ENCODE measurements around the gene CSNK1A1. TPM values are rescaled to one million over a fixed set of nuclear protein-coding genes. Genes with fewer than 3 reads are reported as not detected.
A peak's percentile ranks its signal among the peaks of the same experiment; 100 is the strongest.

Gene CSNK1A1
- total RNA-seq = 221 TPM
- 63.9 TPM for polyA plus RNA-seq (ENCODE audit: insufficient read depth, low read depth, low replicate concordance)
- long read RNA-seq, donor 1, full-length matches to known transcripts = 26 of 42 reads
- long read RNA-seq, donor 1, partial matches to known transcripts = 16 of 42 reads
- long read RNA-seq, donor 1, other reads (novel, unspliced or antisense) = 0 of 42 reads
- long read RNA-seq, donor 2, full-length matches to known transcripts = 25 of 30 reads
- long read RNA-seq, donor 2, partial matches to known transcripts = 5 of 30 reads
- long read RNA-seq, donor 2, other reads (novel, unspliced or antisense) = 0 of 30 reads
- long read RNA-seq, donor 3, full-length matches to known transcripts = 32 of 50 reads
- long read RNA-seq, donor 3, partial matches to known transcripts = 18 of 50 reads
- long read RNA-seq, donor 3, other reads (novel, unspliced or antisense) = 0 of 50 reads
- long read RNA-seq, donor 4, full-length matches to known transcripts = 21 of 27 reads
- long read RNA-seq, donor 4, partial matches to known transcripts = 6 of 27 reads
- long read RNA-seq, donor 4, other reads (novel, unspliced or antisense) = 0 of 27 reads
- long read RNA-seq, donor 5 = 0 reads
- long read RNA-seq, donor 6, full-length matches to known transcripts = 15 of 20 reads
- long read RNA-seq, donor 6, partial matches to known transcripts = 5 of 20 reads
- long read RNA-seq, donor 6, other reads (novel, unspliced or antisense) = 0 of 20 reads
- long read RNA-seq, donor 7, full-length matches to known transcripts = 113 of 162 reads
- long read RNA-seq, donor 7, partial matches to known transcripts = 18 of 162 reads
- long read RNA-seq, donor 7, other reads (novel, unspliced or antisense) = 31 of 162 reads
- long read RNA-seq, donor 8, full-length matches to known transcripts = 13 of 22 reads
- long read RNA-seq, donor 8, partial matches to known transcripts = 9 of 22 reads
- long read RNA-seq, donor 8, other reads (novel, unspliced or antisense) = 0 of 22 reads
- long read RNA-seq, donor 9, full-length matches to known transcripts = 9 of 20 reads
- long read RNA-seq, donor 9, partial matches to known transcripts = 11 of 20 reads
- long read RNA-seq, donor 9, other reads (novel, unspliced or antisense) = 0 of 20 reads
- long read RNA-seq, donor 10, full-length matches to known transcripts = 8 of 20 reads
- long read RNA-seq, donor 10, partial matches to known transcripts = 12 of 20 reads
- long read RNA-seq, donor 10, other reads (novel, unspliced or antisense) = 0 of 20 reads

DNA sequence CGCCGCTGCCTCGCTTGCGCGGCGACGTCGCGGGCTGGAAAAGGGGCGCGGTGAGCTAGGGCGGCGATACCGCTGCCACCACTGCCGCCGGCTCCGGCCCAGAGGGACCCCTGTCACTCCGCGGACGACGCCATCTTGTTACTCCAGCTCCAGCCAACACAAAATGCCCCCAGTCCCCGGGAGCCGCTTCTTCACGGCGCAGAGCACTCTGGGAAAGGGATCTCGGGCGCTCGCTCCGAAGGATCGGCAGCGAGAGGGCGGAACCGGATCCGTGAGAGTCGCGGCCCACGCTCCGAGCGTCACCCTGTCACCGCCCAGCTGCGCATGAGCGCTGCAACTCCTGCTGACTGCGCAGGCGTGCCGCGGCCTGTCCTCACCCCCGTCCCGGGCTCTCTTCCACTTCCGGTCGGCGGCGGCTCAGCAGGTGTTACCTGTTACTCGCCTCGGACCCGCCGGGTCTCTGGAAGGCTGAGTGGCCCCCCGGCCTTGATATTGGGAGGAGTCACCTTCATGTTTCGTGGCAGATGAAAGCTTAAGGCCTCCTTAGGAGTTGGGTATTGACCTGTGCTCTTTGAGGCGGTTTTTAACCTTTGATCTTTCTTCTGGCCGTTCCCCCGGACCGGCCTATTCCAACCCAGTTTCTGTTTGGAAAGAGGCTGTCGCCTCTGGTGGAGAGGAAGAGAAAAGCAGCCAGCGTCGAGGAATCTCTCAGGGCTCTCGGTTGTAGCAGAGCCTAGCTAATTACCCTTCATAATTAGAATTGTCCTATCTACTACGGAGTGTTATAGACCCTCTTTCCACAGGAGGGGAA lies at the start of gene CSNK1A1:
Gene CSNK1A1 (minus strand): TSS at position 213 of the 811 bp plus-strand sequence. CDS start 475 bp downstream, outside the sequence.
- Histone ChIP-seq H3K4me3 (ENCODE audit: low read length in 3 of 3) (peak within 1 kb of the TSS; percentile 89 to 99 (median 97)), H3K27ac (ENCODE audit: low read depth in 2 of 2, low read length in 2 of 2) (peak within 1 kb of the TSS; percentile 97 to 98), H3K9me3 (ENCODE audit: control insufficient read depth in 2 of 3, insufficient read depth in 1 of 3, low read length in 3 of 3) (no peaks in the 10 kb centered on the region), H3K36me3 (ENCODE audit: control insufficient read depth in 2 of 3, insufficient read depth in 3 of 3, low read length in 3 of 3) (peaks cover 0 to 11% (median 2%) of the 10 kb centered on the region in 3 donors), H3K4me1 (ENCODE audit: control insufficient read depth in 2 of 3, insufficient read depth in 2 of 3, low read depth in 1 of 3, low read length in 3 of 3) (peaks cover 0 to 12% (median 12%) of the 10 kb centered on the region in 3 donors), H3K9ac (ENCODE audit: low read length in 3 of 3) (peak within 1 kb of the TSS; percentile 97 to 100 (median 99)), H3K27me3 (ENCODE audit: control insufficient read depth, insufficient read depth, low read length) (no peaks in the 10 kb centered on the region)
- intact Hi-C loops (cut with DNase I) = no loop called here
- DNase-seq (peak; percentile 99 to 100 (median 99)), FAIRE-seq (no peak)
- TF ChIP-seq CTCF (IDR thresholded peaks at IDR 0.05; ENCODE audit: borderline replicate concordance, extremely low read depth, insufficient read depth) = peak; percentile 80

DNA sequence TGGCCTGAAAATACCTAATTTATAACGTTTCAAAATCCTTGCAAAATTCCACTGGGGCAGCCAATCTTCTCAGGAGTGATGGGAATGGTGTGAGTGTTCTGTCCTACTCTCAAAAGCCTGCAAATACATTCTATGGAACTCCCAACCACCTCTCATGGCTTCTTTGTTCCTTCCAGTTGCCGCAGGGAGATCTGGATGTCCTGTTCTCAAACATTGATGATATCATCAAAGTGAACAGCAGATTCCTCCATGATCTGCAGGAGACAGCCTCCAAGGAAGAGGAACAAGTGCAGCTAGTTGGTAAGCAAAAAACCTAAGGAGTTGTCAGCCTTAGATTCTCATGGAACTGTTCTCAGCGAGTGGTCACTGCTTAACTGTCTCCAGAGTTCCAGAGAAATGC lies 49.7 kb upstream of the CSNK1A1 start:
- no peak for FAIRE-seq
- no peak for TF ChIP-seq CTCF (IDR thresholded peaks at IDR 0.05; ENCODE audit: borderline replicate concordance, extremely low read depth, insufficient read depth)
- Histone ChIP-seq H3K4me3 (ENCODE audit: low read length in 3 of 3) (no peak overlapping the region), H3K9ac (ENCODE audit: low read length in 3 of 3) (no peak overlapping the region), H3K27me3 (ENCODE audit: control insufficient read depth, insufficient read depth, low read length) (no peaks in the 10 kb centered on the region), H3K9me3 (ENCODE audit: control insufficient read depth in 2 of 3, insufficient read depth in 1 of 3, low read length in 3 of 3) (no peaks in the 10 kb centered on the region), H3K27ac (ENCODE audit: low read depth in 2 of 2, low read length in 2 of 2) (no peak overlapping the region), H3K4me1 (ENCODE audit: control insufficient read depth in 2 of 3, insufficient read depth in 2 of 3, low read depth in 1 of 3, low read length in 3 of 3) (peaks cover 0 to 2% (median 0%) of the 10 kb centered on the region in 3 donors), H3K36me3 (ENCODE audit: control insufficient read depth in 2 of 3, insufficient read depth in 3 of 3, low read length in 3 of 3) (peaks cover 0 to 14% (median 2%) of the 10 kb centered on the region in 3 donors)
- intact Hi-C loops (cut with DNase I) = no loop called here
- DNase-seq = no peak

- DNase-seq = peak in 1 of 5 donors; percentile 14
- no peaks in the 10 kb centered on the region for H3K4me1 ChIP-seq (ENCODE audit: control insufficient read depth in 2 of 3, insufficient read depth in 2 of 3, low read depth in 1 of 3, low read length in 3 of 3)
- no peak for TF ChIP-seq CTCF (IDR thresholded peaks at IDR 0.05; ENCODE audit: borderline replicate concordance, extremely low read depth, insufficient read depth)
- H3K27me3 ChIP-seq (ENCODE audit: control insufficient read depth, insufficient read depth, low read length) = no peaks in the 10 kb centered on the region
- H3K9ac ChIP-seq (ENCODE audit: low read length in 3 of 3) = no peak overlapping the region
- H3K27ac ChIP-seq (ENCODE audit: low read depth in 2 of 2, low read length in 2 of 2) = no peak overlapping the region
- H3K36me3 ChIP-seq (ENCODE audit: control insufficient read depth in 2 of 3, insufficient read depth in 3 of 3, low read length in 3 of 3) = peaks cover 0 to 14% (median 2%) of the 10 kb centered on the region in 3 donors
- no peaks in the 10 kb centered on the region for H3K9me3 ChIP-seq (ENCODE audit: control insufficient read depth in 2 of 3, insufficient read depth in 1 of 3, low read length in 3 of 3)
- intact Hi-C loops (cut with DNase I) = no loop called here
- H3K4me3 ChIP-seq (ENCODE audit: low read length in 3 of 3) = no peak overlapping the region
- FAIRE-seq = no peak
Measured at GRCh38 chr5:149599375-149599774, 48.1 kb upstream of the CSNK1A1 start.

Data from kidney (tissue), 22 donors.